Posterior vena cava (tissue), 2 donors: ENCODE measurements around the gene HBA1. TPM values are rescaled to one million over a fixed set of nuclear protein-coding genes. Genes with fewer than 3 reads are reported as not detected.
"Not testable (repeated sequence)": the region's sequence is repeated elsewhere in the genome, so short reads cannot be mapped to it uniquely, and the experiment has no call there.

Source experiments
- DNase-seq: peaks from one replicate; pipeline ENCODE4 v3.0.0-alpha.2; 2020; ENCODE audit warnings: low spot score
- intact Hi-C, 2 donors: fragments of 100-400 bp; cut with DNase I; formaldehyde crosslinking; loops; one replicate each; pipeline versions ENCODE4 v1.14.1 to v1.14.2; 2022 to 2023
- total RNA-seq, 2 donors: library from RNA; stranded (reverse); fragmentation: NEBNext Ultra II Directional; extraction: Animal tissue kit (Norgen Biotek cat#: 25700); gene quantifications; one replicate each; pipeline ENCODE4 v1.2.1, GENCODE V29; 2021
- donor health status: DM: yes; HTN: yes; CAD: no.
- donor health status: DM: yes; HTN: yes; CAD: no.

HBA1 gene
- total RNA-seq, 2 donors from 2014 or later = 878 to 2,742 TPM

- intact Hi-C loops = no loop called here
These were observed 5.7 kb upstream of the HBA1 start for GRCh38 chr16:170788-171187.

GRCh38 chr16:172374-172941, 4.0 kb upstream of the HBA1 start, which contains the start of gene HBA2:
Gene HBA2 (plus strand): TSS chr16:172876. CDS start chr16:172913, 37 bp downstream.
- intact Hi-C loops, DNase-seq: not testable (repeated sequence)

More at GRCh38 chr16:170788-171187, 5.7 kb upstream of the HBA1 start:
- no peak for DNase-seq

DNA sequence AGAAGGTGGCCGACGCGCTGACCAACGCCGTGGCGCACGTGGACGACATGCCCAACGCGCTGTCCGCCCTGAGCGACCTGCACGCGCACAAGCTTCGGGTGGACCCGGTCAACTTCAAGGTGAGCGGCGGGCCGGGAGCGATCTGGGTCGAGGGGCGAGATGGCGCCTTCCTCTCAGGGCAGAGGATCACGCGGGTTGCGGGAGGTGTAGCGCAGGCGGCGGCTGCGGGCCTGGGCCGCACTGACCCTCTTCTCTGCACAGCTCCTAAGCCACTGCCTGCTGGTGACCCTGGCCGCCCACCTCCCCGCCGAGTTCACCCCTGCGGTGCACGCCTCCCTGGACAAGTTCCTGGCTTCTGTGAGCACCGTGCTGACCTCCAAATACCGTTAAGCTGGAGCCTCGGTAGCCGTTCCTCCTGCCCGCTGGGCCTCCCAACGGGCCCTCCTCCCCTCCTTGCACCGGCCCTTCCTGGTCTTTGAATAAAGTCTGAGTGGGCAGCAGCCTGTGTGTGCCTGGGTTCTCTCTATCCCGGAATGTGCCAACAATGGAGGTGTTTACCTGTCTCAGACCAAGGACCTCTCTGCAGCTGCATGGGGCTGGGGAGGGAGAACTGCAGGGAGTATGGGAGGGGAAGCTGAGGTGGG, 3.1 kb upstream of the HBA1 start:
- intact Hi-C loops, DNase-seq: not testable (repeated sequence)

DNA sequence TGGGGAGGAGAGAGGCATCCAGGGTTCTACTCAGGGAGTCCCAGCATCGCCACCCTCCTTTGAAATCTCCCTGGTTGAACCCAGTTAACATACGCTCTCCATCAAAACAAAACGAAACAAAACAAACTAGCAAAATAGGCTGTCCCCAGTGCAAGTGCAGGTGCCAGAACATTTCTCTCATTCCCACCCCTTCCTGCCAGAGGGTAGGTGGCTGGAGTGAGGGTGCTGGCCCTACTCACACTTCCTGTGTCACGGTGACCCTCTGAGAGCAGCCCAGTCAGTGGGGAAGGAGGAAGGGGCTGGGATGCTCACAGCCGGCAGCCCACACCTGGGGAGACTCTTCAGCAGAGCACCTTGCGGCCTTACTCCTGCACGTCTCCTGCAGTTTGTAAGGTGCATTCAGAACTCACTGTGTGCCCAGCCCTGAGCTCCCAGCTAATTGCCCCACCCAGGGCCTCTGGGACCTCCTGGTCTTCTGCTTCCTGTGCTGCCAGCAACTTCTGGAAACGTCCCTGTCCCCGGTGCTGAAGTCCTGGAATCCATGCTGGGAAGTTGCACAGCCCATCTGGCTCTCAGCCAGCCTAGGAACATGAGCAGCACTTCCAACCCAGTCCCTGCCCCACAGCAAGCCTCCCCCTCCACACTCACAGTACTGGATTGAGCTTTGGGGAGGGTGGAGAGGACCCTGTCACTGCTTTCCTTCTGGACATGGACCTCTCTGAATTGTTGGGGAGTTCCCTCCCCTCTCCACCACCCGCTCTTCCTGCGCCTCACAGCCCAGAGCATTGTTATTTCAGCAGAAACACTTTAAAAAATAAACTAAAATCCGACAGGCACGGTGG, 2.3 kb upstream of the HBA1 start:
- DNase-seq, intact Hi-C loops: not testable (repeated sequence)

- DNase-seq = no peak
- intact Hi-C loops = no loop called here
These were observed 1.2 kb upstream of the HBA1 start for GRCh38 chr16:175011-175949.

GRCh38 chr16:176006-176405, 474 bp upstream of the HBA1 start:
- intact Hi-C loops, DNase-seq: not testable (repeated sequence)

DNA sequence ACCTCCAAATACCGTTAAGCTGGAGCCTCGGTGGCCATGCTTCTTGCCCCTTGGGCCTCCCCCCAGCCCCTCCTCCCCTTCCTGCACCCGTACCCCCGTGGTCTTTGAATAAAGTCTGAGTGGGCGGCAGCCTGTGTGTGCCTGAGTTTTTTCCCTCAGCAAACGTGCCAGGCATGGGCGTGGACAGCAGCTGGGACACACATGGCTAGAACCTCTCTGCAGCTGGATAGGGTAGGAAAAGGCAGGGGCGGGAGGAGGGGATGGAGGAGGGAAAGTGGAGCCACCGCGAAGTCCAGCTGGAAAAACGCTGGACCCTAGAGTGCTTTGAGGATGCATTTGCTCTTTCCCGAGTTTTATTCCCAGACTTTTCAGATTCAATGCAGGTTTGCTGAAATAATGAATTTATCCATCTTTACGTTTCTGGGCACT, 928 bp downstream of the HBA1 start:
- intact Hi-C loops = no loop called here
- no peak for DNase-seq

DNA sequence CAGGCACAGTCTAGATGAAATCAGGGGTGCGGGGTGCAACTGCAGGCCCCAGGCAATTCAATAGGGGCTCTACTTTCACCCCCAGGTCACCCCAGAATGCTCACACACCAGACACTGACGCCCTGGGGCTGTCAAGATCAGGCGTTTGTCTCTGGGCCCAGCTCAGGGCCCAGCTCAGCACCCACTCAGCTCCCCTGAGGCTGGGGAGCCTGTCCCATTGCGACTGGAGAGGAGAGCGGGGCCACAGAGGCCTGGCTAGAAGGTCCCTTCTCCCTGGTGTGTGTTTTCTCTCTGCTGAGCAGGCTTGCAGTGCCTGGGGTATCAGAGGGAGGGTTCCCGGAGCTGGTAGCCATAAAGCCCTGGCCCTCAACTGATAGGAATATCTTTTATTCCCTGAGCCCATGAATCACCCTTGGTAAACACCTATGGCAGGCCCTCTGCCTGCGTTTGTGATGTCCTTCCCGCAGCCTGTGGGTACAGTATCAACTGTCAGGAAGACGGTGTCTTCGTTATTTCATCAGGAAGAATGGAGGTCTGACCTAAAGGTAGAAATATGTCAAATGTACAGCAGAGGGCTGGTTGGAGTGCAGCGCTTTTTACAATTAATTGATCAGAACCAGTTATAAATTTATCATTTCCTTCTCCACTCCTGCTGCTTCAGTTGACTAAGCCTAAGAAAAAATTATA, 1.6 kb downstream of the HBA1 start:
- intact Hi-C loops = no loop called here

GRCh38 chr16:178668-179015, 2.2 kb downstream of the HBA1 start:
- intact Hi-C loops = no loop called here
- no peak for DNase-seq

More for the DNA sequence above, 1.6 kb downstream of the HBA1 start:
- no peak for DNase-seq

- no peak for DNase-seq
- intact Hi-C loops = loop anchor here in 1 of 2 donors (5.0 kb wide), 1 partner anchor 72 kb away; no protein-coding TSS in a partner anchor
These were observed 3.0 kb downstream of the HBA1 start for GRCh38 chr16:179211-180092.

DNA sequence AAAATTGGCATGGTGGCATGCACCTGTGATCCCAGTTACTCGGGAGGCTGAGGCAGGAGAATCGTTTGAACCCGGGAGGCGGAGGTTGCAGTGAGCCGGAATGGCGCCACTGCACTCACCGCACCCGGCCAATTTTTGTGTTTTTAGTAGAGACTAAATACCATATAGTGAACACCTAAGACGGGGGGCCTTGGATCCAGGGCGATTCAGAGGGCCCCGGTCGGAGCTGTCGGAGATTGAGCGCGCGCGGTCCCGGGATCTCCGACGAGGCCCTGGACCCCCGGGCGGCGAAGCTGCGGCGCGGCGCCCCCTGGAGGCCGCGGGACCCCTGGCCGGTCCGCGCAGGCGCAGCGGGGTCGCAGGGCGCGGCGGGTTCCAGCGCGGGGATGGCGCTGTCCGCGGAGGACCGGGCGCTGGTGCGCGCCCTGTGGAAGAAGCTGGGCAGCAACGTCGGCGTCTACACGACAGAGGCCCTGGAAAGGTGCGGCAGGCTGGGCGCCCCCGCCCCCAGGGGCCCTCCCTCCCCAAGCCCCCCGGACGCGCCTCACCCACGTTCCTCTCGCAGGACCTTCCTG, 3.7 kb downstream of the HBA1 start, which contains the start of gene HBQ1:
TSS of gene HBQ1 (plus strand) at position 359 of the 575 bp plus-strand sequence. CDS start at position 387, 28 bp downstream.
- no peak for DNase-seq
- intact Hi-C loops = loop anchor here in 1 of 2 donors (5.0 kb wide), 1 partner anchor 73 kb away; no protein-coding TSS in a partner anchor

DNA sequence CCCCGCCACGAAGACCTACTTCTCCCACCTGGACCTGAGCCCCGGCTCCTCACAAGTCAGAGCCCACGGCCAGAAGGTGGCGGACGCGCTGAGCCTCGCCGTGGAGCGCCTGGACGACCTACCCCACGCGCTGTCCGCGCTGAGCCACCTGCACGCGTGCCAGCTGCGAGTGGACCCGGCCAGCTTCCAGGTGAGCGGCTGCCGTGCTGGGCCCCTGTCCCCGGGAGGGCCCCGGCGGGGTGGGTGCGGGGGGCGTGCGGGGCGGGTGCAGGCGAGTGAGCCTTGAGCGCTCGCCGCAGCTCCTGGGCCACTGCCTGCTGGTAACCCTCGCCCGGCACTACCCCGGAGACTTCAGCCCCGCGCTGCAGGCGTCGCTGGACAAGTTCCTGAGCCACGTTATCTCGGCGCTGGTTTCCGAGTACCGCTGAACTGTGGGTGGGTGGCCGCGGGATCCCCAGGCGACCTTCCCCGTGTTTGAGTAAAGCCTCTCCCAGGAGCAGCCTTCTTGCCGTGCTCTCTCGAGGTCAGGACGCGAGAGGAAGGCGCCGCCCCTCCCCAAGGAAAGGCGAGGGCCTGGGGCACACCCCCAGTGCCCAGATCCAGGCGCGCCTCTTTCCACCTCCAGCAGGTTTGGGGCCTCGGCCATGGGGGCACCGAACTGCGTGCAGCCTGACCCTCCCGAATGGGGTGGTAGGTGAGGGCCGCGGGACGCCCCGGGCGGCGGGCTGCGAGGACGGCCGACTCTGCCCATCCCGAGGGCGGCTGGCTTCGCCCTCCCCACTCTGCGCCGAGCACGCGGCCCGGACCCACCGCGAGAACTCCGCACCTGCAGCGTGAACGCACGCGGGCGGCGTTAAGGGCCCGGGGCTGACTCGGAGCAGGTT, 4.4 kb downstream of the HBA1 start:
- no peak for DNase-seq
- intact Hi-C loops = loop anchor here in 1 of 2 donors (5.0 kb wide), 1 partner anchor 74 kb away; no protein-coding TSS in a partner anchor

DNA sequence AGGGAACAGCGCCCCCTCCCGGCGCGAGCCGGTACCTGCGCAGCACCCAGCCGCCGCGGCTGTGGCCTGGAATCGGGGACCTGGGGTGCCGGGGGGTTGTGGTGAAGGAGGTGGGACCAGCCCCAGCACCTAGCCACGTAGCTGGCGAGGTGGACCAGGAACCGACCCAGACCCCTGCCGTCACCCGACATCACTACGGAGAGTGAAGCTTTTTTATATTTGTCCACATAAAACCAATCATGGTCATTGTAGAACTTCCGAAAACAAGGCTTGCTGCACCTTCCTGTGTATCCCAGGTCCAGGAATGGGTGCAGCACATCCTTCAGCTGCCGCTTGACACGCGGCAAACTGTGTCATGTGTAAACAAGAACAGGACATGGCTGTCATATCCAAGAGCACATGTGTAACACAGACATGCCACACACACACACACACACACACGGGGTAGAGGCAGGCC, 5.1 kb downstream of the HBA1 start:
- DNase-seq = peak; percentile 94

GRCh38 chr16:183005-183404, 6.5 kb downstream of the HBA1 start:
- DNase-seq = no peak
- intact Hi-C loops = loop anchor here in 1 of 2 donors (5.0 kb wide), 1 partner anchor 76 kb away; no protein-coding TSS in a partner anchor

More for the DNA sequence above, 5.1 kb downstream of the HBA1 start:
- intact Hi-C loops = loop anchor here in 1 of 2 donors (5.0 kb wide), 1 partner anchor 74 kb away; no protein-coding TSS in a partner anchor

DNA sequence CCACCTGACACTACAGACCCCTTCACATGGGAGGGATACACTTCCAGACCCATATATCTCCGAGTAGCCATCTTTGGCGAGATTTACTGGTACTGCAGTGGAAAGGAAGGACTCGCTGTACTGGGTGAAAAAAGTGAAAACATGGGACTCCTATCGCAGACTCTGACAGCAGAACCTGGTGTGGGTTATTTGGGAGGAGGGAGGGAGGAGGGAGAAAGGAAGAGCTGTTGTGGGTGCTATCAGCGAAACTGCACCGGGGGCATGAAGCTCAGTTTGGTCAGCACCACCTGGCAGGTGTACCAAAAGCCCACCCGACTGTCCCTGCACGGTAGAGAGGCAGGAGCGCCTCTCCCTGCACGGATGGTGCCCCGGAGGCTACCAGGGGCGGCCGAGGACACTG, 8.7 kb downstream of the HBA1 start:
- intact Hi-C loops = no loop called here
- no peak for DNase-seq

DNA sequence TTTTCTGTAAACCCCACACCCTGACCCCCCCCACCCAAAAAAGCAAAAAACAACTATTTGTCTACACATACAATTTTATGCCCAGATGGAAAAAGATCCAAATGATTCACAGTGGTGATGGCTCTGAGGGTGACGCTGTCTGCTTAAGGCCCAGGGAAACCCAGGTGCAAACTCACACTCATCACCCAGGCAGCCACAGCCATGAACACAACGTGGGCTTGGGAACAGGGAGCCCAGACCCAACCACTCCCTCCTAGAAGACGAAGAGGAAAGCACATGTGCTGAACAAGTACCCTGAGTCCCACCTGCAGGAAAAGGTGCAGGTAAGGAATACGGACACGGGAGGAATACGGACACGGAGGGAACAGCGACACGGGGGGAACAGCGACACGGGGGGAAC, 9.2 kb downstream of the HBA1 start:
- intact Hi-C loops = no loop called here
- no peak for DNase-seq
